ENCODE measurements around the gene DIP2C.

DNA sequence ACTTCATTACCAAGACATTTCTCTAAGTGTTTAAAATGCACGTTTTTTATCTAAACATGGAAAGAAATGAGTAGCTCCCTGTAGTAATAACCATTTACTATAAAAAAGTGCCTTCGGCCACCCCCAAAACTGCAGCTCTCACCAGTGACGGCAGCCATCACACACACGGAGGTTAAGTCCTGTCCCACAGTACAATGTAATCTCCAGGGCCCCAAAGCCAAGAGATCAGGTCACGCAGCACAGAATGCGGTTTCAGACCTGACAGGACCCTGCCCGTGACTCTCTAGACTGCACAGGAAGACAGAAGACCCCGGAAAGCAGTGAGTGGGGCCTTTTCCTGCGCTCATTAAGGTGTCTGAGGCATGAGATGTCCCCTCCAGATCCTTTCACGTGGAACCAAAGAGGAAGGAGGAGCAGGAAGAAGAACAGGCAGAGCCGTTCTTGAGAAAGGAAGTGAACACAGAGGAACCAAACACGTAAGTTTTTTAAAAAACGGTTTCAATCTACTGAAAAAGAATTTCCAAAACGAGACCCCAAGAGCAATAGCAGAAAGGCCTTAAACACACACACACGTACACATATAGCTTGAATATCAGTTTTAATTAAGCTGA is 428.5 kb downstream of the DIP2C start:
- TF ChIP-seq POLR2A (IDR thresholded peaks at IDR 0.05) (no peak), CTCF (IDR thresholded peaks at IDR 0.05) (no peak)
